H9 (cell line): Measurements from ENCODE around the gene KIAA0930. TPM values are rescaled to one million over a fixed set of nuclear protein-coding genes. Genes with fewer than 3 reads are reported as not detected.

ENCODE experiments used
- DNase-seq: peaks from one replicate; pipeline ENCODE4 v3.0.0-alpha.2; 2017
- H2AFZ ChIP-seq: one replicate; pipeline ENCODE4 v1.6.1; 2013; ENCODE audit warnings: mild to moderate bottlenecking, low read length, control low read depth, moderate library complexity
- H2AK5ac ChIP-seq: 2 replicates; pipeline ENCODE4 v1.6.1; 2013; ENCODE audit warnings: low read length, control low read depth, mixed read lengths; ENCODE audit not compliant: insufficient read length
- H2BK120ac ChIP-seq: one replicate; pipeline ENCODE4 v1.6.1; 2013; ENCODE audit warnings: low read depth, mild to moderate bottlenecking, low read length, control low read depth, inconsistent platforms; ENCODE audit not compliant: poor library complexity, severe bottlenecking
- H2BK12ac ChIP-seq: 2 replicates; pipeline ENCODE4 v1.6.1; 2013; ENCODE audit warnings: low read length, control low read depth, mixed read lengths, low read depth; ENCODE audit not compliant: insufficient read length
- H2BK15ac ChIP-seq: 2 replicates; pipeline ENCODE4 v1.6.1; 2013; ENCODE audit warnings: low read depth, low read length, control low read depth
- H2BK20ac ChIP-seq: one replicate; pipeline ENCODE4 v1.6.1; 2013; ENCODE audit warnings: low read depth, mild to moderate bottlenecking, low read length, control low read depth, inconsistent platforms; ENCODE audit not compliant: poor library complexity, severe bottlenecking
- H2BK5ac ChIP-seq: 2 replicates; pipeline ENCODE4 v1.6.1; 2013; ENCODE audit warnings: low read length, control low read depth, mixed read lengths; ENCODE audit not compliant: insufficient read length
- H3K14ac ChIP-seq: 2 replicates; pipeline ENCODE4 v1.6.1; 2013; ENCODE audit warnings: low read length, control low read depth; ENCODE audit not compliant: insufficient read depth
- H3K18ac ChIP-seq: 2 replicates; pipeline ENCODE4 v1.6.1; 2013; ENCODE audit warnings: low read depth, mild to moderate bottlenecking, mixed read lengths, low read length, control low read depth; ENCODE audit not compliant: insufficient read length
- H3K23ac ChIP-seq: 2 replicates; pipeline ENCODE4 v1.6.1; 2013; ENCODE audit warnings: low read length, control low read depth, mixed read lengths, low read depth; ENCODE audit not compliant: insufficient read length
- H3K23me2 ChIP-seq: 2 replicates; pipeline ENCODE4 v1.6.1; 2013; ENCODE audit warnings: low read depth, mild to moderate bottlenecking, mixed read lengths, low read length, control low read depth; ENCODE audit not compliant: insufficient read length, poor library complexity, severe bottlenecking
- H3K27ac ChIP-seq: 2 replicates; pipeline ENCODE4 v1.5.1; 2013; ENCODE audit warnings: low read length, control low read depth, mixed read lengths, low read depth; ENCODE audit not compliant: insufficient read length
- H3K27me3 ChIP-seq: 2 replicates; pipeline ENCODE4 v1.6.1; 2013; ENCODE audit warnings: low read length, control low read depth, inconsistent platforms; ENCODE audit not compliant: insufficient read depth
- H3K4ac ChIP-seq: 2 replicates; pipeline ENCODE4 v1.6.1; 2013; ENCODE audit warnings: low read depth, mild to moderate bottlenecking, control low read depth, inconsistent platforms, low read length, moderate library complexity
- H3K4me1 ChIP-seq: 2 replicates; pipeline ENCODE4 v1.6.1; 2013; ENCODE audit warnings: low read length, control low read depth, inconsistent platforms; ENCODE audit not compliant: insufficient read depth
- H3K4me2 ChIP-seq: 2 replicates; pipeline ENCODE4 v1.6.1; 2013; ENCODE audit warnings: low read length, control low read depth, mixed read lengths; ENCODE audit not compliant: insufficient read length, insufficient read depth
- H3K56ac ChIP-seq: 2 replicates; pipeline ENCODE4 v1.6.1; 2013; ENCODE audit warnings: low read depth, mild to moderate bottlenecking, mixed read lengths, low read length, control low read depth; ENCODE audit not compliant: insufficient read length
- H3K79me1 ChIP-seq: 2 replicates; pipeline ENCODE4 v1.6.1; 2013; ENCODE audit warnings: low read depth, mild to moderate bottlenecking, moderate library complexity, low read length, control low read depth, inconsistent platforms; ENCODE audit not compliant: insufficient read depth, poor library complexity, severe bottlenecking
- H3K79me2 ChIP-seq: 2 replicates; pipeline ENCODE4 v1.6.1; 2013; ENCODE audit warnings: low read length, control low read depth, inconsistent platforms; ENCODE audit not compliant: insufficient read depth
- H3K9ac ChIP-seq: 2 replicates; pipeline ENCODE4 v1.6.1; 2013; ENCODE audit warnings: low read length, control low read depth, mixed read lengths; ENCODE audit not compliant: insufficient read length; ENCODE audit errors: extremely low read depth
- H3K9me3 ChIP-seq: one replicate; pipeline ENCODE4 v1.6.1; 2013; ENCODE audit warnings: low read depth, low read length, inconsistent platforms; ENCODE audit not compliant: control insufficient read depth
- H3T11ph ChIP-seq: one replicate; pipeline ENCODE4 v1.6.1; 2013; ENCODE audit warnings: mild to moderate bottlenecking, low read length, control low read depth, inconsistent platforms
- H4K20me1 ChIP-seq: one replicate; pipeline ENCODE4 v1.6.1; 2013; ENCODE audit not compliant: control insufficient read depth, insufficient read length, insufficient read depth
- H4K5ac ChIP-seq: 2 replicates; pipeline ENCODE4 v1.6.1; 2013; ENCODE audit warnings: low read depth, mild to moderate bottlenecking, mixed read lengths, low read length, control low read depth; ENCODE audit not compliant: insufficient read length
- H4K8ac ChIP-seq: replicated peaks from 2 replicates; pipeline ENCODE4 v1.6.1; 2013; ENCODE audit warnings: low read length, control low read depth, mixed read lengths, low read depth; ENCODE audit not compliant: insufficient read length
- H4K91ac ChIP-seq: 2 replicates; pipeline ENCODE4 v1.6.1; 2013; ENCODE audit warnings: low read depth, mild to moderate bottlenecking, moderate library complexity, mixed read lengths, low read length, control low read depth; ENCODE audit not compliant: insufficient read length
- H3K27ac Mint-ChIP-seq, 3 experiments: 2 replicates in 2 of 3; 3 replicates in 1 of 3; pipeline ENCODE4 v1.8.0; 2020 to 2021; ENCODE audit warnings: mixed read lengths in 3 of 3, mild to moderate bottlenecking in 1 of 3, moderate library complexity in 1 of 3
- H3K27me3 Mint-ChIP-seq: 2 replicates; pipeline ENCODE4 v1.8.0; 2021; ENCODE audit warnings: low read depth, mild to moderate bottlenecking, moderate library complexity, mixed read lengths
- H3K36me3 Mint-ChIP-seq, 3 experiments: 2 replicates in 2 of 3; 3 replicates in 1 of 3; pipeline ENCODE4 v1.8.0; 2020 to 2021; ENCODE audit warnings: low read depth in 3 of 3, mixed read lengths in 3 of 3; ENCODE audit not compliant: insufficient read depth in 1 of 3
- H3K4me1 Mint-ChIP-seq, 2 experiments: 2 replicates each; pipeline ENCODE4 v1.8.0; 2020; ENCODE audit warnings: mixed read lengths in 2 of 2
- H3K4me3 Mint-ChIP-seq, 2 experiments: 2 replicates in 1 of 2; 3 replicates in 1 of 2; pipeline ENCODE4 v1.8.0; 2020 to 2021; ENCODE audit warnings: mild to moderate bottlenecking in 2 of 2, mixed read lengths in 2 of 2, moderate library complexity in 1 of 2
- H3K9me3 Mint-ChIP-seq, 2 experiments: 2 replicates in 1 of 2; 3 replicates in 1 of 2; pipeline ENCODE4 v1.8.0; 2020; ENCODE audit warnings: mild to moderate bottlenecking in 2 of 2, mixed read lengths in 2 of 2, moderate library complexity in 1 of 2
- WGBS: extraction: QIAGEN DNeasy Blood & Tissue Kit; methylation state at CpG from one replicate; pipeline ENCODE4 v1.1.7; 2013; ENCODE audit warnings: missing lambda C conversion rate, low lambda C conversion rate, mixed read lengths; ENCODE audit not compliant: insufficient read length; ENCODE audit errors: extremely low coverage; 5-methylcytosine and 5-hydroxymethylcytosine counted together
- total RNA-seq: library from RNA; stranded (reverse); gene quantifications from 2 replicates; pipeline ENCODE4 v1.2.1, GENCODE V29; 2021
- TF ChIP-seq, protein P1 (sequence below): fragments of 200-600 bp; sonication (generic); conservative IDR thresholded peaks from 3 replicates; pipeline ENCODE4 v1.8.0; 2021; ENCODE audit warnings: antibody characterized with exemption, mild to moderate bottlenecking

The KIAA0930 gene
- total RNA-seq, 1 experiment from 2014 or later, result 46.2 TPM

DNA sequence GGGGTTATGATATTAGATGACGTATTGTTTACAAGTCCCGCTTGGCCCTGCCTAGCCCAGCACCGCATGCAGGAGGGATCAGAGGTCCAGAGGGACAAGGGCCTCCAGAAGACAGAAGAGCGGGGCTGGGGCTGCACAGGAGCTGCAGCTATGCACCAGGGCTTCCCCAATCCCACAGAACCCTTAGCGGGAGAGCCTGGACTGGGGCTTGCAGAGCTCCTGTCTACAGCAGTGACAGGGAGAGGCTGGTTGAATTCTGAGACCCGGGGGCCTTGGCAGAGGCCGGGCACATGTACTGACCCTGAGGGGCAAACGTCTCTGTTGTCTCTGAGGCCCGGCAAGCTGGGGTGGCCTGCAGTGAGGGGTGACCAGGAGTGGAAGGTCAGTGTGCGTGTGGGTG is 6.9 kb downstream of the KIAA0930 start:
- H2AK5ac ChIP-seq, result no peak overlapping the region
- H3K4me2 ChIP-seq, result no peak overlapping the region
- TF ChIP-seq, protein P1, sequence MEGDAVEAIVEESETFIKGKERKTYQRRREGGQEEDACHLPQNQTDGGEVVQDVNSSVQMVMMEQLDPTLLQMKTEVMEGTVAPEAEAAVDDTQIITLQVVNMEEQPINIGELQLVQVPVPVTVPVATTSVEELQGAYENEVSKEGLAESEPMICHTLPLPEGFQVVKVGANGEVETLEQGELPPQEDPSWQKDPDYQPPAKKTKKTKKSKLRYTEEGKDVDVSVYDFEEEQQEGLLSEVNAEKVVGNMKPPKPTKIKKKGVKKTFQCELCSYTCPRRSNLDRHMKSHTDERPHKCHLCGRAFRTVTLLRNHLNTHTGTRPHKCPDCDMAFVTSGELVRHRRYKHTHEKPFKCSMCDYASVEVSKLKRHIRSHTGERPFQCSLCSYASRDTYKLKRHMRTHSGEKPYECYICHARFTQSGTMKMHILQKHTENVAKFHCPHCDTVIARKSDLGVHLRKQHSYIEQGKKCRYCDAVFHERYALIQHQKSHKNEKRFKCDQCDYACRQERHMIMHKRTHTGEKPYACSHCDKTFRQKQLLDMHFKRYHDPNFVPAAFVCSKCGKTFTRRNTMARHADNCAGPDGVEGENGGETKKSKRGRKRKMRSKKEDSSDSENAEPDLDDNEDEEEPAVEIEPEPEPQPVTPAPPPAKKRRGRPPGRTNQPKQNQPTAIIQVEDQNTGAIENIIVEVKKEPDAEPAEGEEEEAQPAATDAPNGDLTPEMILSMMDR, result no peak
- no peak overlapping the region for H3K27ac ChIP-seq
- H4K5ac ChIP-seq, result no peak overlapping the region
- H3K9ac ChIP-seq, result no peak overlapping the region
- H3K4ac ChIP-seq, result no peak overlapping the region
- no CpG with 5 or more reads among the region's 10 CpGs for WGBS
- Mint-ChIP-seq H3K4me1 (peaks cover 17 to 20% of the 10 kb centered on the region in 2 experiments), H3K27me3 (0 out of 2 replicates have a peak, but pooled peaks cover 1% of the 10 kb centered on the region), H3K4me3 (no peak overlapping the region), H3K9me3 (no peaks in the 10 kb centered on the region), H3K27ac (peak overlapping the region in 2 of 3 experiments; percentile 44 to 92; a peak in 3 of 7 replicates), H3K36me3 (peaks cover 8 to 12% (median 10%) of the 10 kb centered on the region in 3 experiments; a peak in 5 of 7 replicates)
- no peaks in the 10 kb centered on the region for H4K20me1 ChIP-seq
- H3K79me2 ChIP-seq, result no peaks in the 10 kb centered on the region; the same call in 1 of the 2 replicates
- no peak overlapping the region for H3K56ac ChIP-seq
- no peak overlapping the region for H3K14ac ChIP-seq
- H3T11ph ChIP-seq, result no peak overlapping the region
- no peaks in the 10 kb centered on the region for H3K4me1 ChIP-seq
- no peak overlapping the region for H3K18ac ChIP-seq
- H3K23me2 ChIP-seq, result no peaks in the 10 kb centered on the region
- no peak overlapping the region for H2BK12ac ChIP-seq
- no peak for DNase-seq
- H2BK20ac ChIP-seq, result no peak overlapping the region
- no peak overlapping the region for H4K91ac ChIP-seq
- H3K23ac ChIP-seq, result no peak overlapping the region
- no peak overlapping the region for H2BK15ac ChIP-seq
- no peak overlapping the region for H4K8ac ChIP-seq
- H2BK120ac ChIP-seq, result no peak overlapping the region
- H3K9me3 ChIP-seq, result no peaks in the 10 kb centered on the region
- no peaks in the 10 kb centered on the region for H3K27me3 ChIP-seq
- H3K79me1 ChIP-seq, result no peaks in the 10 kb centered on the region
- H2AFZ ChIP-seq, result no peak overlapping the region
- H2BK5ac ChIP-seq, result no peak overlapping the region
